HG03135 (cell line): ENCODE results near the gene RNMT.
A peak's percentile ranks its signal among the peaks of the same experiment; 100 is the strongest.
"Not testable (repeated sequence)": the region's sequence is repeated elsewhere in the genome, so short reads cannot be mapped to it uniquely, and the experiment has no call there.

Experiments
- ATAC-seq: cut with Tn5 transposase; IDR thresholded peaks from one replicate; pipeline ENCODE4 v1.9.1; 2021; ENCODE audit warnings: mild to moderate bottlenecking, moderate library complexity; ENCODE audit not compliant: unreplicated experiment

RNMT gene

GRCh38 chr18:13726232-13726971, at the start of gene RNMT, which contains the start of gene FAM210A:
Gene RNMT, plus strand, starts transcription at chr18:13726673. Its CDS starts 4,845 bp downstream, at chr18:13731518.
Gene FAM210A, minus strand, starts transcription at chr18:13726558. Its CDS starts 44,481 bp downstream, at chr18:13682077.
- peak; percentile 93 for ATAC-seq

- ATAC-seq: not testable (repeated sequence)
These were observed 49.1 kb upstream of the RNMT start for GRCh38 chr18:13677350-13677749.

- ATAC-seq: no peak
These were observed 45.9 kb upstream of the RNMT start for GRCh38 chr18:13680612-13681011.

DNA sequence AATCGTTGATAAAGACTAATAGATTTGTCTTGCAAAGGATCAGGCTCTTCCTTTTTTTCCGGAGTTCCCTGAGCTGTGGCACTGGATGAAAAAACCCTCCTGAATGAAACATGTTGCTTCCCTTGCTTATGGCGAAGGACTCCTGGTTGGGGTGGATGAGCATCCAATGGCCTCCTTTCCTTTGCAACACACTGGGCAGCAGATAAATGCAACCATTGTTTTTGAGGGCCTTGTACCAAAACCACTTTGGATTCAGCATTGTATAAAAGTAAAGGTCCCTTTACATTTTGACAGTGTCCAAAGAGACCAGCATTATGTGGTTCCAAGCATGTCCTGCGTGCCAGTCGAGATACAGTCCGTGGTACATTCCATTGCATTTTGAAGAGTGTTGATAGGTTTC, 44.8 kb upstream of the RNMT start:
- no peak for ATAC-seq

- ATAC-seq: no peak
These were observed 41.9 kb upstream of the RNMT start for GRCh38 chr18:13684546-13684945.

- no peak for ATAC-seq
These were observed 38.0 kb upstream of the RNMT start for GRCh38 chr18:13688191-13689136.

GRCh38 chr18:13690060-13690459, 36.4 kb upstream of the RNMT start:
- not testable (repeated sequence) for ATAC-seq

GRCh38 chr18:13695337-13695736, 31.1 kb upstream of the RNMT start:
- not testable (repeated sequence) for ATAC-seq

DNA sequence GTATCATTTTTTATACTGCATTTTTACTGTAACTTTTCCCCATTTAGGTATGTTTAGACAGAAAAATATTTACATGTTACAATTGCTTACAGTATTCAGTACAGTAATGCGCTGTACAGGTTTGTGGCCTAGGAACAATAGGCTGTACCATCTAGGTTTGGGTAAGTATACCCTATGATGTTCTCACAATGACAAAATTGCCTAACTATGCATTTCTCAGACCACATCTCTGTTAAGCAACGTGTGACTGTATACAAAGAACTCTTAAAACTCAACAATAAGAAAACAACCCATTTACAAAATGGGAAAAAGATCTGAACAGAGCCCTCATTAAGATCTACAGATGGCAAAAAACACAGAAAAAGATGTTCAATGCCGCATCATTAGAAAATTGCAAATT, 29.5 kb upstream of the RNMT start:
- ATAC-seq: no peak

DNA sequence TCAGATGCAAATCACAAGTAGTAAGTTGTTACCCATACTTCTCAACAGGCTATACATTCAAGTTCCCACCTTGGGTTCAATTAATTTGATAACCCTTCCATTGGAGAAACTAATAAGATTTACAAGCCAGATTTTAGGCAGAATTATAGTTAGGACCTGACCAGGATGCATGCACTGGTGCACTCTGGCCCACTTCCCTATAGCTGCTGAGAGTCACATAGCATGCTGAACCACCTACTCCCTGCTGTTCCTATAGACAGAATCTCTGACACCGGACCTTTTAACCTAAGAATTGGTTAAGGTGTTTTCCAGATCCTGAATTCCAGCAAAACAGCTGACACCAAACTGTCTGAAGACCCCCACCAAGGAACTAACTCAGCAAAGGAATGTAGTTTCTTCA, 26.3 kb upstream of the RNMT start:
- no peak for ATAC-seq

- no peak for ATAC-seq
These were observed 22.6 kb upstream of the RNMT start for GRCh38 chr18:13703899-13704298.

DNA sequence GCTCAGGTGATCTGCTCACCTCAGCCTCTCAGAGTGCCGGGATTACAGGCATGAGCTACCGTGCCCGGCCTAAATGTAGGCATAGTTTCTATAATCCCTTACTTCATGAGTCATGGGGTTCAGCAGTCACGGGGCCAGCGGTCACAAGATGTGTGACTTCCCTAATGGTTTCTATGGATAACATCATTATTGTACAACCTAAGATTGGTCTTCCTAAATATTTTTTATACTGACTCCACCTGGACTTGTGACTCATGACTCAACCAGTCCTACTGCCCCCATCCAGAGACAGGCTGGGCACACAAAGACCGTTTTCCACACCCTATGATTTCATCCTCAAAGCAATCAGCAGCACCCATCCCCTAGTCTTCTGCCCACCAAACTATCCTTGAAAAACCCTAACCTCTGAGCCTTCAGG, 16.1 kb upstream of the RNMT start:
- no peak for ATAC-seq

- no peak for ATAC-seq
These were observed 13.9 kb upstream of the RNMT start for GRCh38 chr18:13712400-13713131.

GRCh38 chr18:13713455-13714055, 12.9 kb upstream of the RNMT start:
- ATAC-seq: no peak

- ATAC-seq: no peak
These were observed 11.1 kb upstream of the RNMT start for GRCh38 chr18:13715330-13715729.

GRCh38 chr18:13716916-13717315, 9.6 kb upstream of the RNMT start:
- ATAC-seq: no peak

DNA sequence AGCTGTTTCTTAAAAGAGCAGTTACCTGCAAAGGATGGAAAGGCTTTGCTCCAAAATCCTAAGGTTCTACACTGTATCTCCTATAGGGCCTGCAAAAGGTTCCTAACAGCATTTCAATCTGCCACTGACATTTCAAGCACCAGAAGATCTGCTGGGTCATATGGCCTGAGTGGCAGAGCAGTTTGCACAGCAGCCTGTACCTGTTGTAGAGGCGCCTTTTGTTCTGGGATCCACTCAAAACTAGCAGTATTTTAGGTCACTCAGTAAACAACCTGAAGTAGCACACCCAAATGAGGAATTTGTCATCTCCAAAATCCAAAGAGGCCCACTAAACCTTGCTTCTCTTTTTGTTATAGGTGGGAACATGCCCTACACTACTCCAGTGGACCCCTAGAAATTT, 6.3 kb upstream of the RNMT start:
- no peak for ATAC-seq

DNA sequence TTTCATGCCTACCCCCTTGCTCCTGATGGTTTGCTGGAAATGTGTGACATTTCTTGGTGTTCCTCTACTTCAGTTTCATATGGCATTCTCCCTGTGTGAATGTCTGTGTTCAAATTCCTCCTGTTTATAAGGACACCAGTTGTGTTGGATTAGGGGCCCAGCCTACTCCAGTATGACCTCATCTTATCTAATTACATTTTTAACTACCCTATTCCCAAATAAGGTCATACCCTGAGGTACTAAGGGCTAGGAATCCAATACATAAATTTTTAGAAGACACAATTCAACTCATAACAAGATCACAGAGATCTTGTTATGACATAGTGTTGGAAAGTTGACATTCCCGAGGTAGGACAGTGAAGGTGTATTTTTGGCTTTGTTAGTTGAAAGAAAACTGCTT, 5.6 kb upstream of the RNMT start:
- ATAC-seq: no peak

DNA sequence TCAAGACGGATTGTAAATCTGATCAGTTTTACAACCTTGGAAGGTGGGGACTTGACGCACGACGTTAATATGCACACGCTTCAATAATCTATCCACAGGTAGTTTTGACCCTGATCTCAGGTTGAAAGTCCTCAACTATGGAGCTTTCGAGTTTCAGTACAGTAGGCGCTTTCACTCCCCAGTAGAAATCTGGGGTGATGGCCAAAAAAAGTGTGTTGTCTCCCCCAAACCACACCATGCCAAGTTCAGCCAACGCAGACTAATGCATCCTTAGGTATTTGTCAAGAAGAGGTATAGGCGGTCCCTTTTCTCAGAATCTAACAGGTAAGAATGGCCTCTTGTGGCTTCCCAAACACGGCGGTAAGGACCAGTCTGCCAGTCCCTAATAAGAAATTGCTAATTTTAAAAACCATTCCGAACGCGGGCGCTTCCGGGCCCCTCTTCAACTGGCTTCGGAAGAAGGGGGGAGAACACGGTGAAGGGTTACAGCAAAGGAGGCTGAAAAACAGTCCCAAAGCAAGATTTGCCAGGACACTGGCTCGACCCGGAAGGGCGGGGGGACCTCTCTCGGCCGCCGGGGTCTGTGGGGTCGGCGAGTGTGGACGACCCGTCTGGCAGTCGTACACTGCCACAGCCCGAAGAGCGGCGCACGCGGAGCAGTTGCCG, 774 bp upstream of the RNMT start:
- no peak for ATAC-seq

GRCh38 chr18:13726972-13727331, 479 bp downstream of the RNMT start:
- ATAC-seq: peak; percentile 18
